MM.1S (cell line): Measurements from ENCODE around the gene CNTN1.

Experiments
- DNase-seq: peaks from one replicate; pipeline ENCODE4 v3.0.0-alpha.2; 2015
- H2AFZ ChIP-seq: fragments of 300-600 bp; sonication (generic); 2 replicates; pipeline ENCODE4 v1.6.0; 2016; ENCODE audit warnings: antibody characterized with exemption, low read length
- H3F3A ChIP-seq: fragments of 300-600 bp; sonication (generic); 2 replicates; pipeline ENCODE4 v1.6.1; 2016; ENCODE audit warnings: mild to moderate bottlenecking, antibody characterized with exemption, low read length, moderate library complexity, mixed read lengths; ENCODE audit not compliant: insufficient read depth
- H3K27ac ChIP-seq: fragments of 300-600 bp; sonication (generic); 2 replicates; pipeline ENCODE4 v1.5.1; 2016; ENCODE audit warnings: mild to moderate bottlenecking, low read length
- H3K27me3 ChIP-seq: fragments of 300-600 bp; sonication (generic); replicated peaks from 2 replicates; pipeline ENCODE4 v1.6.0; 2016; ENCODE audit warnings: low read length; ENCODE audit not compliant: insufficient read depth
- H3K36me3 ChIP-seq: fragments of 300-600 bp; sonication (generic); replicated peaks from 2 replicates; pipeline ENCODE4 v1.6.1; 2016; ENCODE audit warnings: mild to moderate bottlenecking, low read length, mixed read lengths; ENCODE audit not compliant: insufficient read depth
- H3K4me1 ChIP-seq: fragments of 300-600 bp; sonication (generic); 2 replicates; pipeline ENCODE4 v1.6.1; 2016; ENCODE audit warnings: low read length, mixed read lengths
- H3K4me2 ChIP-seq: fragments of 300-600 bp; sonication (generic); 2 replicates; pipeline ENCODE4 v1.6.0; 2016; ENCODE audit warnings: low read depth, low read length
- H3K4me3 ChIP-seq: fragments of 300-600 bp; sonication (generic); 2 replicates; pipeline ENCODE4 v1.5.1; 2016; ENCODE audit warnings: low read length, mixed read lengths
- H3K79me2 ChIP-seq: fragments of 300-600 bp; sonication (generic); 2 replicates; pipeline ENCODE4 v1.6.1; 2016; ENCODE audit warnings: mixed run types, low read length, mixed read lengths
- H3K9ac ChIP-seq: fragments of 300-600 bp; sonication (generic); 2 replicates; pipeline ENCODE4 v1.6.1; 2016; ENCODE audit warnings: low read length, mixed read lengths
- H3K9me2 ChIP-seq: fragments of 300-600 bp; sonication (generic); replicated peaks from 2 replicates; pipeline ENCODE4 v1.6.1; 2016; ENCODE audit warnings: mild to moderate bottlenecking, low read length, mixed read lengths; ENCODE audit not compliant: insufficient read depth
- H3K9me3 ChIP-seq: fragments of 300-600 bp; sonication (generic); replicated peaks from 2 replicates; pipeline ENCODE4 v1.6.1; 2016; ENCODE audit warnings: mild to moderate bottlenecking, low read length, mixed read lengths; ENCODE audit not compliant: insufficient read depth
- H4K20me1 ChIP-seq: fragments of 300-600 bp; sonication (generic); 2 replicates; pipeline ENCODE4 v1.6.1; 2016; ENCODE audit warnings: mild to moderate bottlenecking, low read length, moderate library complexity, mixed read lengths; ENCODE audit not compliant: insufficient read depth
- CTCF ChIP-seq: fragments of 300-600 bp; sonication (generic); IDR thresholded peaks from 2 replicates; pipeline ENCODE4 v1.5.1; 2016; ENCODE audit warnings: antibody characterized with exemption, low read length, mixed read lengths
- EZH2 ChIP-seq: fragments of 300-600 bp; sonication (generic); optimal IDR thresholded peaks from 2 replicates; pipeline ENCODE3; 2017; ENCODE audit warnings: low read depth, mild to moderate bottlenecking, antibody characterized with exemption, low read length, mixed read lengths
- EZH2phosphoT487 ChIP-seq: fragments of 300-600 bp; sonication (generic); IDR thresholded peaks from 2 replicates; pipeline ENCODE4 v1.6.1; 2018; ENCODE audit warnings: antibody characterized with exemption, low read length

Gene CNTN1

DNA sequence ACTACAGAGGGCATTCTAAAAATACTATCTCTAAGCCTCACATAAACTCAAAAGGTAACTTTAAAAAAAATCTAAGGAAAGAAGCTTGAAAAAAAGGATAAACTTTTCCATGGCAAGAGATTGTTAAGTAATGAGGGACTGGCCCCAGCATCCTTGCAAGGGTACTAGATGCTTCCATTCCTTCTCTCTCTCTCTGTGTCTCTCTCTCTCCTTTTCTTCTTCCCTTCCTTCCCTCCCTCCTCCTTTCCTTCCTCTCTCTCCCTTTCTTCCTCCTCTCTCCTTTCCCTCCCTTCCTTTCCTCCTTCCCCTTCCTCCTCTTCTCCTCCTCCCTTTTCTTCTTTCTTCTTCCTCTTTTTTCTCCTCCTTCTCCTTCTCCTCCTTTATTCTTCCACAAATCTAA, 23.8 kb downstream of the CNTN1 start:
- Histone ChIP-seq H3K27ac (no peak overlapping the region), H4K20me1 (no peaks in the 10 kb centered on the region), H3K9me2 (no peaks in the 10 kb centered on the region), H3K27me3 (no peaks in the 10 kb centered on the region), H3K4me2 (no peak overlapping the region), H3K9ac (no peak overlapping the region), H3K4me3 (no peak overlapping the region), H2AFZ (no peak overlapping the region), H3F3A (no peaks in the 10 kb centered on the region), H3K36me3 (no peaks in the 10 kb centered on the region), H3K9me3 (no peaks in the 10 kb centered on the region; the same call in 1 of the 2 replicates), H3K4me1 (0 out of 2 replicates have a peak, but pooled peaks cover 5% of the 10 kb centered on the region), H3K79me2 (no peaks in the 10 kb centered on the region)
- TF ChIP-seq EZH2 (no peak), CTCF (no peak), EZH2phosphoT487 (no peak)
- DNase-seq, result no peak

GRCh38 chr12:40717576-40717975, 25.3 kb downstream of the CNTN1 start:
- Histone ChIP-seq H3K9me2 (no peaks in the 10 kb centered on the region), H3K27ac (no peak overlapping the region), H3K4me1 (no peaks in the 10 kb centered on the region), H3K27me3 (no peaks in the 10 kb centered on the region), H3K36me3 (no peaks in the 10 kb centered on the region), H3K4me3 (no peak overlapping the region), H3K79me2 (no peaks in the 10 kb centered on the region), H3F3A (no peaks in the 10 kb centered on the region), H3K9ac (no peak overlapping the region), H4K20me1 (no peaks in the 10 kb centered on the region), H3K9me3 (no peaks in the 10 kb centered on the region; the same call in 1 of the 2 replicates), H2AFZ (no peak overlapping the region), H3K4me2 (no peak overlapping the region)
- TF ChIP-seq EZH2 (no peak), EZH2phosphoT487 (no peak)
- no peak for DNase-seq

DNA sequence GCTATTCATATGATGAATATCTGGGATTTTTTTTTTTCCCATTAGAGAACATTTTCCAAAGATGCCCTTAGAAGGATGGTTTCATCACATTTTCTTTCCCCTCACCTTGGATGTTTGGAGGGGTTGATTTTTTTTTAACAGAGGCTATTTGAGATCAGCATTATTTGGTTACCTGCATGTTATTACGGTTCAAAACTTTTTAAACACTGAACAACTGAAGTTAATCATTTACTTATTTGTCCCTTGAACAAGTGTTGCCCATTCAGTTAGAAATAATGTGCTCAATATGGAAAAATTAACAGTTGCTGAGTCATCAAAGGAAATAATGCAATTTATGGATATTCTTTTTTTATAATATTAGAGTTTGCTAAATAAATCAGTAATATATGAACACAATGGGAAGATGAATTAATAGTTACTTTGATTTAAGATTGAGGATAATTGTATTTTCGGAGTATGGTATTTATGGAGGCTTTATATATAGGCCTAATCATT, 26.7 kb downstream of the CNTN1 start:
- DNase-seq, result no peak
- no peak overlapping the region for H2AFZ ChIP-seq
- H3K4me2 ChIP-seq, result no peak overlapping the region
- H3K9me2 ChIP-seq, result no peaks in the 10 kb centered on the region
- H3K4me1 ChIP-seq, result no peaks in the 10 kb centered on the region
- no peaks in the 10 kb centered on the region; the same call in 1 of the 2 replicates for H3K9me3 ChIP-seq
- H3K79me2 ChIP-seq, result no peaks in the 10 kb centered on the region
- H3F3A ChIP-seq, result no peaks in the 10 kb centered on the region
- no peaks in the 10 kb centered on the region for H3K27me3 ChIP-seq
- H3K36me3 ChIP-seq, result no peaks in the 10 kb centered on the region
- TF ChIP-seq EZH2phosphoT487 (no peak), CTCF (no peak), EZH2 (no peak)
- no peak overlapping the region for H3K27ac ChIP-seq
- no peaks in the 10 kb centered on the region for H4K20me1 ChIP-seq
- H3K9ac ChIP-seq, result no peak overlapping the region
- H3K4me3 ChIP-seq, result no peak overlapping the region

GRCh38 chr12:40723001-40723400, 30.8 kb downstream of the CNTN1 start:
- H3K9me2 ChIP-seq, result no peaks in the 10 kb centered on the region
- DNase-seq, result no peak
- TF ChIP-seq EZH2phosphoT487 (no peak), CTCF (no peak), EZH2 (no peak)
- no peaks in the 10 kb centered on the region for H3K27me3 ChIP-seq
- H3K4me3 ChIP-seq, result no peak overlapping the region
- H3K36me3 ChIP-seq, result no peaks in the 10 kb centered on the region
- no peak overlapping the region for H3K27ac ChIP-seq
- H3K9me3 ChIP-seq, result no peaks in the 10 kb centered on the region; the same call in 1 of the 2 replicates
- H3K4me1 ChIP-seq, result 0 out of 2 replicates have a peak, but pooled peaks cover 3% of the 10 kb centered on the region
- no peak overlapping the region for H3K9ac ChIP-seq
- H3F3A ChIP-seq, result no peaks in the 10 kb centered on the region
- H3K79me2 ChIP-seq, result no peaks in the 10 kb centered on the region
- H3K4me2 ChIP-seq, result no peak overlapping the region
- no peaks in the 10 kb centered on the region for H4K20me1 ChIP-seq
- no peak overlapping the region for H2AFZ ChIP-seq
